Hematopoietic multipotent progenitor cell (in vitro differentiated cells): ENCODE data around the gene CDC42EP4. TPM values are rescaled to one million over a fixed set of nuclear protein-coding genes. Genes with fewer than 3 reads are reported as not detected.

Experiments
- DNase-seq, 3 donors: peaks; one replicate each; pipeline ENCODE4 v3.0.0-alpha.2; 2011 to 2015; ENCODE audit warnings: low read depth in 2 of 3, low spot score in 2 of 3
- total RNA-seq: library from RNA; depleted of rRNA; stranded (reverse); fragments of >200 nt; gene quantifications from one replicate; pipeline ENCODE4 v1.2.3, GENCODE V29; 2012

Gene CDC42EP4, protein sequence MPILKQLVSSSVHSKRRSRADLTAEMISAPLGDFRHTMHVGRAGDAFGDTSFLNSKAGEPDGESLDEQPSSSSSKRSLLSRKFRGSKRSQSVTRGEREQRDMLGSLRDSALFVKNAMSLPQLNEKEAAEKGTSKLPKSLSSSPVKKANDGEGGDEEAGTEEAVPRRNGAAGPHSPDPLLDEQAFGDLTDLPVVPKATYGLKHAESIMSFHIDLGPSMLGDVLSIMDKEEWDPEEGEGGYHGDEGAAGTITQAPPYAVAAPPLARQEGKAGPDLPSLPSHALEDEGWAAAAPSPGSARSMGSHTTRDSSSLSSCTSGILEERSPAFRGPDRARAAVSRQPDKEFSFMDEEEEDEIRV
- total RNA-seq: 11.8 TPM

DNA sequence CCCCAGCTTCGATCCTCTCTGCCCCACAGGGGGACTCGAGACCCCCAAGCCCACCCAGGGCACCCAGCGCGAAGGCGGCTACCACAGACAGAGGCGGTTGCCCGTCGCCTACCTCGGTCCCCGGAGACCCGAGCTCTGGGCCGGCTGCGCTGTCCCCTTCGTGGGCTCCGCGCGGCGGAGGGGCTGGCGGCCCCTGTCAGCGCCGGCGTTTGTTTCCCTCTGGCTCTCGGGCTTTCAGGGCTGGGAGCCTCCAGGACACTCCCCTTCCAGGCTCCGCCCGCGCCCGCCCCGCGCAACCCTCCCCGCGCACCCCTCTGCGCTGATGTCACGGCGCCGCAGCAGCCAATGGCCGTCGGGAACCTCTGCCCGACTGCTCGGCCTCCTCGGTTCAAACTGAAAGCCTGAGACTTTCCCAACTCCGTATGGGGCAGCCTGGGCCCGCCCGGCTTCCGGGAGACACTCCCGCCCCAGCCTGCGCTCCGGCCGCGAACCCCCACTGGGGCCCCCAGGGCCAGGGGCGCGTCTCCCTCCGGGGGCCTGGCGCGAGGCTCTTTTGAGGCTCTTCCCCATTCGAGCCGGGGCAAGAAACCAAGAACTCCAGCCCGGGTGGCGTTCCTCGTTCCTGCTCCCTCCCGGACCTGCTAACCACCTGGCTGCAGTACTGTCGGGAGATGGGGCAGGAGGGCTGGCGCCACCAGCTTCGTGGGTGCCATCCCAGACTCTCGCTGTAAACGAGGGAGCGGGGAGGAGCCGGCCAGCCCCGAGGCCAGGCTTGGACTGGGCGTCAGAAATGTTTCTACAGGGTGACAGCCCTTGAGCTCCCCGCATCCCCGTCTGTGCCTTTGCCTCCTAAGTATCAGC lies at the start of gene CDC42EP4:
CDC42EP4 (minus strand) TSS at position 221 of the 861 bp plus-strand sequence. CDS start 25,501 bp downstream, outside the sequence.
- DNase-seq: peak; percentile 54 to 83 (median 80)

DNA sequence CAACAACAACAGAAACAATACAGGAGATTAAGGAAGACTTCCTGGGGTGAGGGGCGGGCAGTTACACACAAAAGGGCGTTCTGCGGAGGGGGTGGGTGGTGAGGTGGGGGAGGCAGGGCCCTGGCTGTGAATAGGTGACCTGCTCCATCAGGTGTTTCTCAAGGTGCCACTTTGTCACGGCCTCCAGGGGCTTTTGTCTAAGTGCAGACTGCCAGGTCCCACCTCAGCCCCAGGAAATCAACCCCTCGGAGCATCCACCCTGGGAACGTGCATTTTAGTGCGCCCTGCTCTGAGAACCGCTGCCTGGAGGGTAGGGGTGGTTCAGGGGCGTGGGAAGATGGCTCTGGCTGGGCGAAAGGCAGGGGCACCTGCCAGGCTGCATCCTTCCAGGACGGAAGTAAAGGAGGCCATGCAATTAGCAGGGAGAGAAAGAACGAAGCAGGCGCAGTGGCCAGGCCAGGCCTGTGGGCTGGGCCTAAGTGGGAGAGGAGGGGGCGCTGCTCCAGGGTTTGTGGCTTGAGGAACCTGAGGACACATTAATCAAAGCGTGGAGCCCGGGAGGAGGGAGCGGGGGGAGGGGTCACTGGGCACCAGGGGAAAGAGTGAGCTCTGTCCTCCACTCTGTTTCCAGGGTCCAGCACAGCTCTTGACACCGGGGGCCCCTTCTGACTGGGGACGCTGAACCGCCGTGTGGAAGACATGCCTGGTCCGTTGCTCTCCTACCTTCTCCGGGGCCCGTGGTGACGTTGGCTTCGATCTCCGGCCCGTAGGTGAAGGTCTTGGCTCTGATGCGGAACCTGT lies 49.4 kb upstream of the CDC42EP4 start:
- DNase-seq: no peak

DNA sequence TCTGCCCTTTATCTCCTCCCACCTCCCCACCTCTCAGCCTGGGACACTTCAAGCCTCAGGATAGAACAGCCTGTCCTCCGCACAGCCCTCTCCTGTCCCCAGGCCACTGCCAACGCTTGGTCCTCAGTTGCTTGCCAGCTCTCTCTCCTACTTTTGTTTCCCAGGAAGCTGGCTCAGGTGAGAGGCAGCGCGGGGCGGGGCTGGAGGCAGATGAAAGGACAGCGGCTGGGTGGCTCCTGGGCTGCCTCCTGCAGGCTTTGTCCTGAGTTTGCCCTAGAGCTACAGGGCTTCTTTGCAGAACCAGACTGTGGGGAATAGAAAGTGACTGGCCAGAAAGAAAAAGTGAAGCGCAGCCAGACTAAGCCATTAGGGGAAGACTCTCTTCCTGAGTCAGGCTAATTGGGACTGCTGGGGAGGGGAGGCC lies 48.2 kb upstream of the CDC42EP4 start:
- DNase-seq: no peak

DNA sequence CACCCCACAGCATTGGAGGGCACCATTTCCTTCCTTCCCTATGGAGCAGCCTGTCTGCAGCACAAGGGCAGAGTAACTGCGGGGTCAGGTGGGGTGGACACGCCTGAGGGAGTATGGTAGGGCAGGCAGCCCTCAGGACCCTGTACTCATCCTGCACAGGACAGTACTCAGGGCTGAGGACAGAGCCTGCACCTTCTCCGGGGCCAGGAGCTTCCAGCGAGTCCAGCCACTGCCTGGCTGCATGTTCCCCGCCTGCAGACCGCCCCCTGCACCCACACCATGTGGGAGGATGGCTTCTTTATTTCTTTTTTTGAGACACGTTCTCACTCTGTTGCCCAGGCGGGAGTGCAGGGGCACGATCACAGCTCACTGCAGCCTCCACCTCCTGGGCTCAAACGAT lies 47.6 kb upstream of the CDC42EP4 start:
- DNase-seq: no peak

DNA sequence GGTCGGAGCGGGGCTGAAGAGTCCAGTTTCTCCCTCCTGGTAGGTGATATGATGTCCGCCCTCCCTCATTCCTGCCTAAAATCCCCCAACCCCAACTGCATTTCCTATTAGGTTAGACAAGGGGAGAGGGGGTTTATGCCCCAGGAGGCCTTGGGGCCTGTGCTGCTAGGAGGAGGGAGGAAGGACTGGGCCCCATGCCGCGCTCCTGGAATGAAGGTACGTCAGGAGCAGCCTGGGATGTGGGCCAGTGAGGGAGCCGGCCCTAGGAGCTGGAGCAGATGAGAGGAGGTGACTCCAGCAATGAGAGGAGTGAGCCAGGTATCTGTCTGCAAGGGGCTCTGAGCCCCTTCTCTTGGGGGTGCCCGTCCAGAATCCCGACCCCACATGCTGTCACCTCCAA lies 46.9 kb upstream of the CDC42EP4 start:
- DNase-seq: no peak

DNA sequence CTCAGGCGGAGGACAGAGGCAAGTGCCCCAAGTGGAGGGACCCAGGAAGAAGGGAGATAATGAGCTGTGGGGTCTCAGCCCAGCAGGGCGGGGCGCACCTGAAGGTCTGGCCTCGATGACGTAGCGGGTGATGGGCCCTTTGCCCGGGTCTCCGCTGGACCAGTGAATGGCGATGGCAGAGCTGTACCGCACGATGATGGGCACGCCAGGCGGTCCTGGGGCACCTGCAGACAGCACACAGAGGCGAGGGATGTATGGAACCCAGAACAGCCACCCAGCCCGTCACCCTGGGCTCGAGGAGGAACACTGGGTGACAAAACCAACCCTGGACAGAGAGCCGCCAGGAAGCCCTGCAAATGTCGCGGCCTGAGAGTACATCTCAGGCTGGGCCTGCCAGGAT lies 46.2 kb upstream of the CDC42EP4 start:
- DNase-seq: no peak

DNA sequence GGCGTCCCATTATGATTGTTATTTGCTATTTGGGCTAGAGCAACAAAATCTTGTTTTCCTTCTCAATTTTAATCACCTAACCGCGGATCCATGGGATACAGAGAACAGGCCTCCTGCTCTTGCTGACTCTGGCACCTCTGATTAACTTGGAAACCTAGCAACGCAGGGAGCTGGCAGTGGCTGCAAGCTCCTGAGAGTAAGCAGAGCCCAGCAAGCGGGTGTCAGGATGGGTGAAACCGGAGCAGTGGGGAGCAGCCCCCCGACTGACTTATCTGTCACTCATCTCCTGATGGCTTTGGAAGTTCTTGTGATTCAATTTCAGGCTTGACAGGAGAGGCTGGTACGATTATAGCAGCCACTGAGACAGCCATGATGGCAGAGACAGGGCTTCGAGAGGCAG lies 45.5 kb upstream of the CDC42EP4 start:
- DNase-seq: no peak

DNA sequence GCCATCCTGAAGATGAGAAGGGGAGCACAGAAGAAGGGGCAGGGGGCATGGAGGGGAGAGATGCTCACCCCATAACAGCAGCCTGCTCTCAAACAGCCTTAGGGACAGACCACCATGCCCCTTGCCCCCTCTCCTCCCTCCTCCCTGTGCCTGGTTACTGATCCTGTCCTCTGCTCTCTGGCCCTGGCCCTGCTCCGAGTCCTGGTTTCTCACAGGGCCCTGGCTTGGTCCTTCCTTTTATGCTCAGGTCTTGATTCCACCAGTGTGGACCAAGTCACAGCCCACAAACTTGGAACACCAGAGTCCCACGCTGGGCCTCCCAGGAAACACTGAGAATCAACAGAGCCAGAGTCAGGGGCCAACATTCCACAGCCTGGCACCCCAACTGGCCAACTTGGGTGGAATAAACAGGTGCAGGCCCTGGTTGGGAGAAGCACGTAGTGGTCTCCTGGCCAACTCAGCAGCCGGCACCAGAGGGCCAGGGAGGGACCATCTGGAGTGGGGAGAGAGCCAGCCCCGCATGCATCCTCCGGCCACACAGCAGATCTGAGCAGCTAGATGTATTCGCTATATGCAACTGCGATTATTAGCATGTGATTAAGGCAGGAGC lies 44.9 kb upstream of the CDC42EP4 start:
- DNase-seq: no peak

DNA sequence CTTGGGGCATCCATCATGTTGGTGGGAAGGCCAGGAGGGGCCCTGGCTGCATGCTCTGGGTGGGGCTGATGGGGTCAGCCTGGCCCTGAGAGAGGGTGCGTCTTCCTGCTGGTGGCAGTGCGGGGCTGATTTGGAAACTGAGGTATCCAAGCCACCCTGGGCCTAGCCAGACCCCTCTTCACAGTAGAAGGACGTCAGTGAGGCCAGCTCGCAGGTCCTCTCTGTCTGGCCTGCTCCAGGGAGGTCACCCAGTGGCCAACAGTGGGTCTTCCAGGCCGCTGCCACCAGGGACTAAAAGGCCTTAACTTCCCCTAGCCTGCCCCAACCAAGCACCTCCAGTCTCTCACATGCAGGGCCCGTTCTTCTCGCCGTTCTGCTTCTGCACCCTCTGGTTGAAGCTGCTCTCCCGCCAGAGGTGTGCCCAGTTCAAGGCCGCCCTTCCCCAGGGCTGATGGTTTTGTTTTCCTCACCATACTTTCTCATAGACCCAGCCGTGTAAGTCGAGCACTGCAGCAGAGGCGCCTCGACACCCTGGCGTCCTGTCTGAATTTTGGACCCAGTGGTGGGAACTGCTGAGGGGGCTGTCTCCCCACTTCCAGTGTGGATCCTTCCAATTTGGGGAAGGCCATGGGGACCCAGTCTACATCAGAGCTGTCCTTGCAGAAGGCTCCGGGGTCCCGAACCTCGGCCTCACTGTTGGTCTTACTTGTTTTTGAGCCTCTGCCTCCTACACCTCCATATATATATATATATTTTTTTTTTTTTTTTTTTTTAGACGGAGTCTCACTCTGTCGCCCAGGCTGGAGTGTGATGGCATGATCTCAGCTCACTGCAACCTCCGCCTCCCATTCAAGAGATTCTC lies 42.9 kb upstream of the CDC42EP4 start:
- no peak for DNase-seq

DNA sequence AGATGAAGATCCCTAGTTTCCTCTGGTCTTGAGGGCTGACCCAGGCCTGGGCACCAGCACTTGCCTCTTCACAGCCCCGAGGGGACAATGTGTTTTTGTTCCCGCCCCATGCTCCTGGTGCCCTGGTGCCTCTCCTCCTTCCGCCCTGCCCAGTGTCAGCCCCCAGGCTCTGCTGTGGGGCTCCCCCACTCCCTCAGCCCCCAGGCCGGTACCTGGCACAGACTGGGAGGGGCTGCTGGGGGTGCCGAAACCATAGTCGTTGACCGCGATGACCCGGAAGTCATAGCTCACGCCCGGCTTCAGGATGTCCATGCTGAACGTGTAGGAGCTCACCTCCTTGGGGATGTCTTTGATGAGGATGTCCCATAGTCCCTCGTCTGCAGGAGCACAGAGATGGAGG lies 40.5 kb upstream of the CDC42EP4 start:
- no peak for DNase-seq

DNA sequence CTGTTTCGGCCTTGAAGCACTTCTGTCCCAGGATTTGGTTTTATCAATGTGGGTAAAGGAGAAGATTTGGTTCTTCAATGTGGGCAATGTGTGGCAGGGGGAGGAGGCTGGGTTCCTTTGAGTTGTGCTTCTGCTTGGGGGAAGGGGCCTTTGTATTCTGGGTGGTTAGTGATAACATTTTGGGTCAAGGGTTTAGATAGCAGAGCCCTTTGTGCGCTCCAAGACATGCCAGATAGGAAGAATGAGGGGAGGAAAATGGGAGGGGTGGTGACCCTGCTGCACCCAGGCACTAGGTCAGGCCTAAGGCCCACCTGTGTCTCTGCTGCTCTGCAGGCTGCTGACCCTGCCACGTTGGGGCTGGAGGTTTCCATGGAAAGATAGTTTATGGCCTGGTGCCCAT lies 40.0 kb upstream of the CDC42EP4 start:
- DNase-seq: no peak

DNA sequence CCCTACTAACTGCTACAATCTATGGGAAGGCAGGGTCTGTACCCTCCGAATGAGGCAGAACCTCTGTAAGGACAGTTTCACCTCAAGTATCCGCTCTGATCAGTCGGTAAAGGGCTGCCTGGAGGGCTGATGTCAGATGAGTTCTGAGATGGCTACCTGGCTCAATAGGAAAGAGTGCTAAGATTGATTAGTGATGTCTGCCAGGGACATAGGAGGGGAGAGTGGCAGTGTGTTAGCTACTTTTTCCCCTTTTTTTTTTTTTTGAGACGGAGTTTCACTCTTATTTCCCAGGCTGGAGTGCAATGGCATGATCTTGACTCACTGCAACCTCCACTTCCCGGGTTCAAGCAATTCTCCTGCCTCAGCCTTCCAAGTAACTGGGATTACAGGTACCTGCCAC lies 39.1 kb upstream of the CDC42EP4 start:
- no peak for DNase-seq

DNA sequence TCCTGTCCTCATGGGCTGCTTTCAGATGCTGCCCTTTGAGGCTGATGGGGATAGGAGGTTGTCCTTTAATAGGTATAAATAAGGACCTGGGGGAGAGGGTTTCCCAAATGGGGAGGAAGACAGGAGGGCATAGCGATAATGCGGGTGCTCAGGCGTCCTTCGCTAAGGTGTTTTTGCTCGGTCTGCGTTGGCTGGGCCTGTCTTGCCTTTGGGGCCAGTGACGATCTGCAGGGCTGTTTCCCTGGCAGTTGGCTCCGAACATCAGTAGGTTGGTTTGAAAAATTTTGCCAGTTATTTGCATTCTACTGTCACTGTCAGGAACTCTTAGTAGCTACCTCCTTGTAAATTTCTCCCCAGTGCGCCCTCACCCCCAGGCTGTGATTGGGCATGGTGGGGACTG lies 37.8 kb upstream of the CDC42EP4 start:
- no peak for DNase-seq

DNA sequence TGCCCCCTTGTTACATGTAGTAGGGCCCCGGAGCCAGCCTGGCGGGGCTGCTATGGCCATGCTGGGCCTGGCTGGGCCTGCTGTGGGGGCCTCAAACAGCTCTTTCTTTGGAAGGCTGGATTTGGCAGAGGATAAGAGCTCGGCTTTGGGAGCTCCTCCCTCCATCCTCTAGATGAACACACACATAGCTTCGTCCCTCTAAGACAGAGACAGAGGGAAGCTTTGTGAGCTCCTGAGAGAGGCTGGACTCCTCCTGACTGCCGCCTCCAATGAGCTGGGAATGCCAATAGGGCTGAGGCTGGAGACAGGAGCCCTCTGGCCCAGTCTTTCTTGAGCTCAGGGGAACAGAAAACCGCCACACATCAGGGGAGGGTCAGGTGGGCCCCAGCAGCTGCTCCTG lies 37.3 kb upstream of the CDC42EP4 start:
- no peak for DNase-seq

DNA sequence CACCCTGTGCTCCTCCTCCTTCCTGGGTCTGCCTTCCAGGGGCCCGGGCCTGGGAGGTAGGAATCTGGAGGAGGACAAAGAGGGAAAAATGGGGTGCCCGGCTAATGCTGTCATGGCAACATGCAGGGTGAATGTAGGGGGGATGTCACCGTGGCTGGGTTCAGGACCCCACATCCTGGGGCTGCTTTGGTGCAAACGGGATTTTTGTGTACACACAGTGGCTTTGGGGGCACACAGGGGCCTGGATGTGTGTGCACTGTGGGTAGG lies 37.0 kb upstream of the CDC42EP4 start:
- no peak for DNase-seq

DNA sequence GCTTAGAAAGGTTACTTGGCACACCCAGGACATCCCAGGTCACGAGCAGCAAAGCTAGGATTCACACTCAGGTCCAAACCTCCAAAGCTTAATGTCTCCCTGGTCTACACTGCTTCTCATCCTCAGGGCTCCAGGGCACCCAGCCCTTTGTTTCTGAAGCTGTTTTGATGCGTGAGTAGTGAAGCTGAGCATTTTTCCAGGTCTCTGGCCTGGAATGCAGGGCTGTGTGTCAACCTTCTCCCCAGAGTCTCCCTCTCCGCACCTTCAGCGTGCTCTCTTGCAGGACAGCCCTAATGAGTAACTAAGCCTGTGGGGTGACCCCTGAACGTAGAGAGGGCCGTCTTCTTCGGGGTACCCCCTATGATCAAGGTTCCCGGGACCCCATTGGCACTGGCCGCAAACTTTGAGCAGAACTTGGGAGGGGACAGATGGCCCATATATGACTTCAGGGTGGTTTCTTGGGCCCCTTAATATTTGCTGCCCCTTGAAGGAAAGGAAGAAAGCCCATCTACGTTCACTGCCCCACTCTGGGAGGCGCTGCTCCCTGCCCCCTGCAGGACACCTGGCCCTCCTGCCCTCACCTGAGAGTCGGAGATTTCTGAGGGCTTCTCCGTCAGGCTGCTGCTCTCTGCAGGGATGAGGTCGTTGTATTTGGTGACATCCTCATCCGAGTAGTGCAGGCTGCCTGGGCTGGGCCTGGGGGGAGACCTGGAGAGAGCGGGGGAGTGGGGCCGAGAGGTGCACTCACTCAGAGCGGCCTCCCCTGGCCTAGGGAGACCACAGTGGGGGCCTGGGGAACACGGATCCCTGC lies 36.4 kb upstream of the CDC42EP4 start:
- no peak for DNase-seq

DNA sequence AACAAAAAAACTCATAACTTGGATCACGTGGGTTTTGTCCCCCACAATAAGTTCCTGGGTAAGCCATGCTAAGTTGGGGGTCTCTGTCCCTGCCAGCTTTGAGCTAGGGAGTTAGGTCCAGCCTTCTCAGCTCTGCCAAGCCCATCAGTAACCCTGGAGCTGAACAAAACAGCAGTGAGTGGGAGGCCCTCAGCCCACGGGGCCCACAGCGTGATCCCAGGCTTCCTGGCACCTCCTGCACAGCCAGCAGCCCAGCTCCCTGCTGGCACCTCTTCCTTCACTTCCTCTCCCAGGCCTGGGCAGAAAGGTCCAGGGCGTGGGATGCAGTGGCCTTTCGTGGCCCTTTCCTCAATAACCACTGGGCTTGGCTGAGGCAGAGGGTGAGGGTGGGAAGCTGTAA lies 35.5 kb upstream of the CDC42EP4 start:
- no peak for DNase-seq

DNA sequence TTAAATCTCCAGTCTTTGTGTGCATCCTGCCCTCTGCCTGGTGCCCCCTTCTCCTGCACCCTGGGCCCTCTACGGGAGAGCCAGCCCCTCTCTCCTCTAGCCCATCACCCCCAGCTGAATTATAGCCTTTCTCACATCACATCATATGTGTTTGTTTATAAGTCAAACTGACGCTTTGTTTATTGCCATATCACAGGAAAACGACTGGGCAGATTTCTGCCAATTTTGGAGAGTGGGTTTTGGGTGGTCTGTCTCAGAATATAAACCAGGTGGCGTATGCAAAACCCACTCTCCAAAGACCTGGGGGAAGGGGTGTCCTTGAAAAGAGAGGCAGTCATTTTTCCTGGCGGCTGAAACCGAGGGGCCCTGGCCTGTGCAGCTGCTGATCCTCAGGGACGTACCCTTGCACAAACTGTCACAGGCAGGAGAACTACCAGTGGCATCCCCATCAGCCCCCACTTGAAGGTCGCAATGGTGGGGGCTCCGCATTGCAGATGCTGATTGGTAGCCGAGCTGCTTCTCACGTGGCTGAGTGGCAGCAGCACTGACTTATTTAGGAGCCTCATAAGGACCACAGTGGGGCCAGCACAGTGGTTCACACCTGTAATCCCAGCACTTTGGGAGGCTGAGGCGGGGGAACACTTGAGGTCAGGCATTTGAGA lies 34.8 kb upstream of the CDC42EP4 start:
- no peak for DNase-seq
